B cell (primary cell): ENCODE results near the gene C4orf46. TPM values are rescaled to one million over a fixed set of nuclear protein-coding genes. Genes with fewer than 3 reads are reported as not detected.

Experiments used
- ATAC-seq: fragments of 200-7000 bp; cut with Tn5 transposase; one replicate; pipeline ENCODE4 v1.10.0; 2021; ENCODE audit warnings: low read depth, mild to moderate bottlenecking, moderate number of reproducible peaks, moderate library complexity
- CTCF ChIA-PET: fragments of 350-600 bp; sonication (Branson Sonifier 250); formaldehyde crosslinking; loops from one replicate; lab custom pipeline; 2021; ENCODE audit warnings: antibody characterized with exemption, inconsistent platforms; lab: Charles Lee
- POLR2A ChIA-PET: fragments of 350-600 bp; sonication (Branson Sonifier 250); formaldehyde crosslinking; loops from one replicate; lab custom pipeline; 2021; ENCODE audit warnings: antibody characterized with exemption; lab: Charles Lee
- DNase-seq: peaks from one replicate; pipeline ENCODE4 v3.0.0; 2013
- H2AFZ ChIP-seq: 2 replicates; pipeline ENCODE4 v1.6.1; 2012; ENCODE audit warnings: mild to moderate bottlenecking, low read depth, low read length; ENCODE audit not compliant: insufficient read depth, poor library complexity, severe bottlenecking
- H3K27ac ChIP-seq, 2 donors: 1 replicate in 1 of 2; 2 replicates in 1 of 2; pipeline ENCODE4 v1.5.1; 2012 to 2013; ENCODE audit warnings: low read length in 2 of 2, mild to moderate bottlenecking in 2 of 2, moderate library complexity in 1 of 2
- H3K27me3 ChIP-seq, 4 experiments: fragments of 200-600 bp in 1 of 4; sonication (generic) in 1 of 4; replicated peaks in 1 of 4; 1 replicate in 2 of 4; 2 replicates in 2 of 4; pipeline versions ENCODE4 v1.6.1 to v1.7.0; 2013 to 2016; ENCODE audit warnings: low read length in 3 of 4, mild to moderate bottlenecking in 2 of 4, mixed read lengths in 1 of 4, moderate library complexity in 1 of 4; ENCODE audit not compliant: insufficient read depth in 4 of 4, control insufficient read depth in 3 of 4; ENCODE audit errors: control extremely low read depth in 1 of 4
- H3K36me3 ChIP-seq, 2 experiments: replicated peaks in 1 of 2; 1 replicate in 1 of 2; 2 replicates in 1 of 2; pipeline versions ENCODE4 v1.6.1 to v1.7.1; 2013; ENCODE audit warnings: low read length in 1 of 2; ENCODE audit not compliant: insufficient read depth in 2 of 2, control insufficient read depth in 1 of 2; ENCODE audit errors: control extremely low read depth in 1 of 2, extremely low read depth in 1 of 2
- H3K4me1 ChIP-seq, 2 donors: fragments of 200-600 bp in 1 of 2; sonication (generic) in 1 of 2; 1 replicate in 1 of 2; 2 replicates in 1 of 2; pipeline versions ENCODE4 v1.5.1 to v1.6.1; 2013 to 2017; ENCODE audit warnings: low read length in 2 of 2; ENCODE audit not compliant: control insufficient read depth in 2 of 2, insufficient read depth in 2 of 2
- H3K4me2 ChIP-seq: replicated peaks from 2 replicates; pipeline ENCODE3; 2012; ENCODE audit warnings: mild to moderate bottlenecking, low read depth, low read length; ENCODE audit not compliant: poor library complexity, severe bottlenecking
- H3K4me3 ChIP-seq, 5 experiments: fragments of 200-600 bp in 1 of 5; sonication (generic) in 1 of 5; 1 replicate in 3 of 5; 2 replicates in 2 of 5; pipeline versions ENCODE4 v1.5.1 to v1.7.0; 2011 to 2016; ENCODE audit warnings: low read length in 4 of 5, mild to moderate bottlenecking in 4 of 5, low read depth in 2 of 5, control low read depth in 1 of 5, moderate library complexity in 1 of 5; ENCODE audit not compliant: insufficient read depth in 1 of 5; ENCODE audit errors: control extremely low read depth in 1 of 5, extremely low read depth in 1 of 5
- H3K79me2 ChIP-seq: fragments of 200-600 bp; sonication (generic); one replicate; pipeline ENCODE4 v1.6.0; 2016; ENCODE audit warnings: low read length; ENCODE audit not compliant: control insufficient read depth, insufficient read depth
- H3K9ac ChIP-seq: fragments of 200-600 bp; sonication (generic); 2 replicates; pipeline ENCODE4 v1.6.1; 2017; ENCODE audit warnings: mild to moderate bottlenecking, low read length, moderate library complexity
- H3K9me3 ChIP-seq, 3 donors: one replicate each; pipeline versions ENCODE4 v1.6.1 to v1.7.1; 2013; ENCODE audit warnings: low read length in 2 of 3; ENCODE audit not compliant: control insufficient read depth in 2 of 3, insufficient read depth in 1 of 3; ENCODE audit errors: control extremely low read depth in 1 of 3
- H4K20me1 ChIP-seq: 2 replicates; pipeline ENCODE4 v1.6.0; 2012; ENCODE audit warnings: mild to moderate bottlenecking, low read length; ENCODE audit not compliant: insufficient read depth, control insufficient read depth, poor library complexity, severe bottlenecking
- H3K27ac Mint-ChIP-seq: one replicate; pipeline ENCODE4 v1.8.0; 2021; ENCODE audit warnings: mixed read lengths
- H3K27me3 Mint-ChIP-seq: one replicate; pipeline ENCODE4 v1.8.0; 2021; ENCODE audit warnings: mixed read lengths
- H3K4me1 Mint-ChIP-seq: one replicate; pipeline ENCODE4 v1.8.0; 2021; ENCODE audit warnings: mixed read lengths
- H3K4me3 Mint-ChIP-seq: one replicate; pipeline ENCODE4 v1.8.0; 2021; ENCODE audit warnings: mixed read lengths
- H3K9me3 Mint-ChIP-seq: one replicate; pipeline ENCODE4 v1.8.0; 2022; ENCODE audit warnings: mixed read lengths; ENCODE audit not compliant: insufficient read depth
- EZH2 ChIP-seq: IDR thresholded peaks from 2 replicates; pipeline ENCODE4 v1.6.1; 2012; ENCODE audit warnings: borderline replicate concordance, low read depth, mild to moderate bottlenecking, moderate library complexity, low read length; ENCODE audit not compliant: insufficient read depth, poor library complexity, severe bottlenecking
- WGBS: methylation state at CpG from one replicate; pipeline ENCODE4 v1.1.5; 2013; ENCODE audit warnings: missing lambda C conversion rate; ENCODE audit not compliant: insufficient coverage; 5-methylcytosine and 5-hydroxymethylcytosine counted together
- intact Hi-C: fragments of 100-400 bp; cut with micrococcal nuclease; formaldehyde crosslinking; loops from one replicate; pipeline ENCODE4 v1.10.0; 2022
- polyA plus RNA-seq: library from polyadenylated mRNA; depleted of rRNA; stranded (reverse); fragments of >200 nt; gene quantifications from 2 replicates; pipeline ENCODE4 v1.2.3, GENCODE V29; 2012
- total RNA-seq, 2 donors: library from RNA; stranded (reverse); fragments of 120-200 nt in 1 of 2; gene quantifications; 1 replicate in 1 of 2; 2 replicates in 1 of 2; pipeline versions ENCODE4 v1.2.3 to v1.2.4, GENCODE V29; 2013 to 2022
- TF ChIP-seq, protein P1 (sequence below): fragments of 200-600 bp; IDR thresholded peaks from one replicate; pipeline ENCODE4 v1.8.0; 2022; ENCODE audit warnings: antibody characterized with exemption, mild to moderate bottlenecking

C4orf46 gene
- total and polyA plus RNA-seq, 2 donors (not counting 1 experiment from before 2014, with no cell fraction given): 3.8 to 4.6 TPM

DNA sequence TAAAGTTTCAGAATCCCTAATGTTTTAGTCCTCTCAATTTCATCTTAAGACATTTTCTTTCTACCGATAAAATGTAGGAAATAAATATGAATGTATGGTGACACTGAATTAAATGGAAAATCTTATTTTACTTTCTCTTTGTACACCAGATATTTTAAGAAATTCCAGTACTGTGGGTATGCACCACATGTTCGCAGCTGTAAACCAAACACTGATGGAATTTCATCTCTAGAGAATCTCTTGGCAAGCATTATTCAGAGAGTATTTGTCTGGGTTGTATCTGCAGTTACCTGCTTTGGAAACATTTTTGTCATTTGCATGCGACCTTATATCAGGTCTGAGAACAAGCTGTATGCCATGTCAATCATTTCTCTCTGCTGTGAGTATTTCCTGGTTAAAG is 26.9 kb downstream of the C4orf46 start:
- Mint-ChIP-seq H3K4me3 (no peak overlapping the region), H3K4me1 (no peaks in the 10 kb centered on the region), H3K9me3 (peaks cover 1% of the 10 kb centered on the region), H3K27ac (no peak overlapping the region), H3K27me3 (peaks cover 32% of the 10 kb centered on the region)
- Histone ChIP-seq H3K4me2 (no peak overlapping the region), H3K4me1 (no peaks in the 10 kb centered on the region), H3K4me3 (no peak overlapping the region), H3K36me3 (no peaks in the 10 kb centered on the region), H3K27me3 (peaks cover 0 to 9% (median 0%) of the 10 kb centered on the region in 4 experiments), H3K9ac (no peak overlapping the region), H4K20me1 (no peaks in the 10 kb centered on the region), H3K9me3 (no peaks in the 10 kb centered on the region), H2AFZ (no peak overlapping the region), H3K27ac (no peak overlapping the region), H3K79me2 (no peaks in the 10 kb centered on the region)
- POLR2A ChIA-PET: no interaction called here
- no peak for DNase-seq
- no peak for ATAC-seq
- CTCF ChIA-PET: no interaction called here
- intact Hi-C loops: no loop called here
- TF ChIP-seq EZH2: no peak
- TF ChIP-seq, protein P1, sequence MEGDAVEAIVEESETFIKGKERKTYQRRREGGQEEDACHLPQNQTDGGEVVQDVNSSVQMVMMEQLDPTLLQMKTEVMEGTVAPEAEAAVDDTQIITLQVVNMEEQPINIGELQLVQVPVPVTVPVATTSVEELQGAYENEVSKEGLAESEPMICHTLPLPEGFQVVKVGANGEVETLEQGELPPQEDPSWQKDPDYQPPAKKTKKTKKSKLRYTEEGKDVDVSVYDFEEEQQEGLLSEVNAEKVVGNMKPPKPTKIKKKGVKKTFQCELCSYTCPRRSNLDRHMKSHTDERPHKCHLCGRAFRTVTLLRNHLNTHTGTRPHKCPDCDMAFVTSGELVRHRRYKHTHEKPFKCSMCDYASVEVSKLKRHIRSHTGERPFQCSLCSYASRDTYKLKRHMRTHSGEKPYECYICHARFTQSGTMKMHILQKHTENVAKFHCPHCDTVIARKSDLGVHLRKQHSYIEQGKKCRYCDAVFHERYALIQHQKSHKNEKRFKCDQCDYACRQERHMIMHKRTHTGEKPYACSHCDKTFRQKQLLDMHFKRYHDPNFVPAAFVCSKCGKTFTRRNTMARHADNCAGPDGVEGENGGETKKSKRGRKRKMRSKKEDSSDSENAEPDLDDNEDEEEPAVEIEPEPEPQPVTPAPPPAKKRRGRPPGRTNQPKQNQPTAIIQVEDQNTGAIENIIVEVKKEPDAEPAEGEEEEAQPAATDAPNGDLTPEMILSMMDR: no peak
- WGBS: no CpG with 5 or more reads among the region's 3 CpGs

DNA sequence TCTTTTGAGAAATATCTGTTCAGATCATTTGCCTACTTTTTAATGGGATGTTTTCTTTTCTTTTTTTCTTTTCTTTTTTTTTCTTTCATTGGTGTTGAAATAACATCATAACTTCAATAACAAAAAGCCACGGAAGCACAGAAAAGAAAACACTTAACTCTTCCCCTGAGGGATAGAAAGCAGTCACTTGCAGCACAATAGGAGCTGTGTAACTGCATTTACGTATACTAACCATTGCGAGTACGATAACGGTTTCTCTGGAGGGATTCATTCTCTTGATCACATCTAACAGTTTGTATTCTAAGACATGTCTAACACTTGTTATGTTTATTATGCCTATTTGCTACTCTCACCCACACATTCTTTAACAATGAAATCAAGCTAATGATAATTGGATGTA is 27.3 kb downstream of the C4orf46 start:
- Histone ChIP-seq H3K36me3 (no peaks in the 10 kb centered on the region), H3K4me2 (no peak overlapping the region), H3K9me3 (no peaks in the 10 kb centered on the region), H2AFZ (no peak overlapping the region), H3K79me2 (no peaks in the 10 kb centered on the region), H3K4me1 (no peaks in the 10 kb centered on the region), H3K27ac (no peak overlapping the region), H3K9ac (no peak overlapping the region), H3K27me3 (peaks cover 0 to 9% (median 0%) of the 10 kb centered on the region in 4 experiments), H4K20me1 (no peaks in the 10 kb centered on the region), H3K4me3 (no peak overlapping the region)
- intact Hi-C loops: no loop called here
- DNase-seq (no peak), ATAC-seq (no peak)
- Mint-ChIP-seq H3K27me3 (peaks cover 30% of the 10 kb centered on the region), H3K27ac (no peak overlapping the region), H3K9me3 (peaks cover 1% of the 10 kb centered on the region), H3K4me1 (no peaks in the 10 kb centered on the region), H3K4me3 (no peak overlapping the region)
- POLR2A ChIA-PET: no interaction called here
- no CpG with 5 or more reads among the region's 5 CpGs for WGBS
- CTCF ChIA-PET: no interaction called here
- TF ChIP-seq, protein P1: no peak
- TF ChIP-seq EZH2: no peak
